ENCODE results near the gene OCIAD2.

GRCh38 chr4:48924416-48924815, 17.8 kb upstream of the OCIAD2 start:
- TF ChIP-seq POLR2A (IDR thresholded peaks at IDR 0.05; ENCODE audit: low read depth, low read length) (no peak), POLR2AphosphoS5 (IDR thresholded peaks at IDR 0.05; ENCODE audit: low read depth, low read length) (no peak), SPI1 (IDR thresholded peaks at IDR 0.05; ENCODE audit: low read depth, low read length) (no peak), TAF1 (IDR thresholded peaks at IDR 0.05; ENCODE audit: low read depth, low read length) (no peak)

Measured in GM12891 (cell line).